ENCODE results near the gene KLHDC9.
"Not testable (repeated sequence)": the region's sequence is repeated elsewhere in the genome, so short reads cannot be mapped to it uniquely, and the experiment has no call there.

KLHDC9 gene

GRCh38 chr1:161111117-161111516 is 13.0 kb downstream of the KLHDC9 start:
- DNase-seq (ENCODE audit: low read depth): no peak
- TF ChIP-seq CTCF (IDR thresholded peaks at IDR 0.05; ENCODE audit: low read length, missing control alignments): no peak
- no peak overlapping the region for H3K4me3 ChIP-seq (replicated peaks; ENCODE audit: low read depth, low read length)

GRCh38 chr1:161111527-161111926 is 13.4 kb downstream of the KLHDC9 start:
- no peak for TF ChIP-seq CTCF (IDR thresholded peaks at IDR 0.05; ENCODE audit: low read length, missing control alignments)
- H3K4me3 ChIP-seq (replicated peaks; ENCODE audit: low read depth, low read length): no peak overlapping the region

GRCh38 chr1:161113915-161114314 is 15.8 kb downstream of the KLHDC9 start:
- no peak for DNase-seq (ENCODE audit: low read depth)
- no peak overlapping the region for H3K4me3 ChIP-seq (replicated peaks; ENCODE audit: low read depth, low read length)
- TF ChIP-seq CTCF (IDR thresholded peaks at IDR 0.05; ENCODE audit: low read length, missing control alignments): no peak

More at GRCh38 chr1:161111527-161111926, 13.4 kb downstream of the KLHDC9 start:
- DNase-seq (ENCODE audit: low read depth): no peak

- no peak for DNase-seq (ENCODE audit: low read depth)
- TF ChIP-seq CTCF (IDR thresholded peaks at IDR 0.05; ENCODE audit: low read length, missing control alignments): no peak
- H3K4me3 ChIP-seq (replicated peaks; ENCODE audit: low read depth, low read length): no peak overlapping the region
Measured at GRCh38 chr1:161114556-161114955, 16.4 kb downstream of the KLHDC9 start.

GRCh38 chr1:161115132-161115711 is 17.1 kb downstream of the KLHDC9 start:
- H3K4me3 ChIP-seq (replicated peaks; ENCODE audit: low read depth, low read length): no peak overlapping the region
- DNase-seq (ENCODE audit: low read depth): peak; percentile 92
- no peak for TF ChIP-seq CTCF (IDR thresholded peaks at IDR 0.05; ENCODE audit: low read length, missing control alignments)

GRCh38 chr1:161115961-161116360 is 17.8 kb downstream of the KLHDC9 start:
- H3K4me3 ChIP-seq (replicated peaks; ENCODE audit: low read depth, low read length): not testable (repeated sequence)

GRCh38 chr1:161117759-161118581 is 19.8 kb downstream of the KLHDC9 start, which contains the start of the genes NIT1 and PFDN2:
Gene NIT1, plus strand, starts transcription at chr1:161118105. Its CDS starts 72 bp downstream, at chr1:161118177.
Gene PFDN2, minus strand, starts transcription at chr1:161118037. Its CDS starts 11 bp downstream, at chr1:161118026.
- peak; percentile 88 for DNase-seq (ENCODE audit: low read depth)
- peak within 1 kb of the TSS; percentile 100 for H3K4me3 ChIP-seq (replicated peaks; ENCODE audit: low read depth, low read length)
- no peak for TF ChIP-seq CTCF (IDR thresholded peaks at IDR 0.05; ENCODE audit: low read length, missing control alignments)

More at GRCh38 chr1:161115961-161116360, 17.8 kb downstream of the KLHDC9 start:
- DNase-seq (ENCODE audit: low read depth): not testable (repeated sequence)
